Esophagus muscularis mucosa (tissue), 4 donors: ENCODE results near the gene FGF5. TPM values are rescaled to one million over a fixed set of nuclear protein-coding genes. Genes with fewer than 3 reads are reported as not detected.

Experiments
- DNase-seq: peaks from one replicate; pipeline ENCODE4 v3.0.0-alpha.2; 2017; ENCODE audit errors: extremely low spot score
- H3K27ac ChIP-seq, 4 donors: fragments of 200-600 bp; sonication (generic); replicated peaks in 1 of 4; 1 replicate in 3 of 4; 2 replicates in 1 of 4; pipeline ENCODE4 v1.5.1; 2016 to 2019; ENCODE audit warnings: mild to moderate bottlenecking in 1 of 4
- H3K27me3 ChIP-seq, 4 donors: fragments of 200-600 bp; sonication (generic); one replicate each; pipeline versions ENCODE4 v1.5.1 to v1.6.0; 2016 to 2019
- H3K36me3 ChIP-seq, 4 donors: fragments of 200-600 bp; sonication (generic); one replicate each; pipeline ENCODE4 v1.5.1; 2016 to 2019
- H3K4me1 ChIP-seq, 4 donors: fragments of 200-600 bp; sonication (generic); one replicate each; pipeline ENCODE4 v1.5.1; 2016 to 2019
- H3K4me3 ChIP-seq, 4 donors: fragments of 200-600 bp; sonication (generic); 1 replicate in 2 of 4; 2 replicates in 2 of 4; pipeline ENCODE4 v1.5.1; 2016 to 2019; ENCODE audit warnings: mild to moderate bottlenecking in 4 of 4, moderate library complexity in 1 of 4
- H3K9me3 ChIP-seq, 4 donors: fragments of 200-600 bp; sonication (generic); 1 replicate in 3 of 4; 2 replicates in 1 of 4; pipeline ENCODE4 v1.5.1; 2016 to 2019
- CTCF ChIP-seq, 3 experiments: fragments of 200-600 bp in 2 of 3; fragments of 450-650 bp in 1 of 3; sonication (generic) in 2 of 3; IDR thresholded peaks; one replicate each; pipeline ENCODE4 v1.5.1; 2017 to 2019; ENCODE audit warnings: antibody characterized with exemption in 3 of 3, mild to moderate bottlenecking in 2 of 3, moderate library complexity in 1 of 3
- EP300 ChIP-seq: sonication (generic); formaldehyde crosslinking; IDR thresholded peaks from one replicate; pipeline ENCODE4 v1.6.1; 2017; ENCODE audit warnings: antibody characterized with exemption
- POLR2A ChIP-seq: fragments of 450-650 bp; IDR thresholded peaks from one replicate; pipeline ENCODE4 v1.6.1; 2017; ENCODE audit warnings: antibody characterized with exemption, moderate library complexity, mild to moderate bottlenecking, low read depth
- POLR2AphosphoS5 ChIP-seq, 2 donors: sonication (generic); formaldehyde crosslinking; IDR thresholded peaks; one replicate each; pipeline ENCODE4 v1.6.1; 2017; ENCODE audit warnings: antibody characterized with exemption in 2 of 2
- WGBS: methylation state at CpG from one replicate; pipeline ENCODE4 v1.1.5; 2018; 5-methylcytosine and 5-hydroxymethylcytosine counted together
- intact Hi-C: fragments of 100-400 bp; cut with DNase I; formaldehyde crosslinking; loops from one replicate; pipeline ENCODE4 v1.15.1; 2023
- total RNA-seq, 4 donors: library from RNA; depleted of rRNA; stranded (reverse); fragments of >200 nt; gene quantifications; one replicate each; pipeline versions ENCODE4 v1.1.0 to v1.2.1, GENCODE V29; 2016

FGF5 gene
- total RNA-seq, 4 donors from 2014 or later = 1.2 to 4.2 (median 2.0) TPM

- TF ChIP-seq EP300 (no peak), POLR2AphosphoS5 (IDR thresholded peaks at IDR 0.05) (no peak), POLR2A (no peak), CTCF (IDR thresholded peaks at IDR 0.05) (no peak)
Measured at GRCh38 chr4:80252427-80252826, 14.0 kb upstream of the FGF5 start.

GRCh38 chr4:80252953-80253352 lies 13.5 kb upstream of the FGF5 start:
- Histone ChIP-seq H3K4me1 (no peaks in the 10 kb centered on the region), H3K9me3 (no peaks in the 10 kb centered on the region), H3K4me3 (no peak overlapping the region), H3K27me3 (peaks cover 0 to 3% (median 0%) of the 10 kb centered on the region in 4 donors), H3K36me3 (no peaks in the 10 kb centered on the region), H3K27ac (no peak overlapping the region)
- DNase-seq = no peak
- TF ChIP-seq POLR2AphosphoS5 (IDR thresholded peaks at IDR 0.05) = no peak
- TF ChIP-seq POLR2A = no peak
- TF ChIP-seq EP300 = no peak
- TF ChIP-seq CTCF (IDR thresholded peaks at IDR 0.05) = no peak
- intact Hi-C loops = no loop called here

More at GRCh38 chr4:80252427-80252826, 14.0 kb upstream of the FGF5 start:
- no peaks in the 10 kb centered on the region for H3K9me3 ChIP-seq
- no peaks in the 10 kb centered on the region for H3K36me3 ChIP-seq
- no peak overlapping the region for H3K4me3 ChIP-seq
- H3K27me3 ChIP-seq = peaks cover 0 to 3% (median 0%) of the 10 kb centered on the region in 4 donors
- no peak for DNase-seq
- intact Hi-C loops = no loop called here
- H3K27ac ChIP-seq = no peak overlapping the region
- H3K4me1 ChIP-seq = no peaks in the 10 kb centered on the region

- Histone ChIP-seq H3K27me3 (peaks cover 0 to 3% (median 0%) of the 10 kb centered on the region in 4 donors), H3K4me1 (no peaks in the 10 kb centered on the region), H3K36me3 (no peaks in the 10 kb centered on the region), H3K27ac (no peak overlapping the region), H3K9me3 (no peaks in the 10 kb centered on the region), H3K4me3 (no peak overlapping the region)
- no peak for DNase-seq
- WGBS = 67% methylated on average over 4 of the region's 4 CpGs
- intact Hi-C loops = no loop called here
- no peak for TF ChIP-seq POLR2A
- TF ChIP-seq EP300 = no peak
- no peak for TF ChIP-seq CTCF (IDR thresholded peaks at IDR 0.05)
- TF ChIP-seq POLR2AphosphoS5 (IDR thresholded peaks at IDR 0.05) = no peak
Measured at GRCh38 chr4:80253510-80253909, 13.0 kb upstream of the FGF5 start.

- no peak overlapping the region for H3K27ac ChIP-seq
- 94% methylated on average over 2 of the region's 2 CpGs for WGBS
- no peak for DNase-seq
- H3K4me3 ChIP-seq = no peak overlapping the region
- H3K4me1 ChIP-seq = no peaks in the 10 kb centered on the region
- no peaks in the 10 kb centered on the region for H3K9me3 ChIP-seq
- TF ChIP-seq POLR2A (no peak), EP300 (no peak), CTCF (IDR thresholded peaks at IDR 0.05) (no peak), POLR2AphosphoS5 (IDR thresholded peaks at IDR 0.05) (no peak)
- intact Hi-C loops = no loop called here
- peaks cover 0 to 3% (median 0%) of the 10 kb centered on the region in 4 donors for H3K27me3 ChIP-seq
- H3K36me3 ChIP-seq = no peaks in the 10 kb centered on the region
Measured at GRCh38 chr4:80254114-80254513, 12.3 kb upstream of the FGF5 start.
